MM.1S (cell line): ENCODE data around the gene SLC6A8.

Experiments
- CTCF ChIP-seq: fragments of 300-600 bp; sonication (generic); IDR thresholded peaks from 2 replicates; pipeline ENCODE4 v1.5.1; 2016; ENCODE audit warnings: antibody characterized with exemption, low read length, mixed read lengths
- EZH2 ChIP-seq: fragments of 300-600 bp; sonication (generic); optimal IDR thresholded peaks from 2 replicates; pipeline ENCODE3; 2017; ENCODE audit warnings: low read depth, mild to moderate bottlenecking, antibody characterized with exemption, low read length, mixed read lengths

- TF ChIP-seq CTCF (no peak), EZH2 (no peak)
Observed at GRCh38 chrX:153685156-153685536, 2.6 kb upstream of the SLC6A8 start.
